Heart left ventricle (tissue), 13 donors: ENCODE measurements around the gene RAB3A.
A peak's percentile ranks its signal among the peaks of the same experiment; 100 is the strongest.

ENCODE experiments used
- CTCF ChIP-seq, 12 donors: fragments of 200-600 bp; sonication (generic) in 4 of 12; IDR thresholded peaks; one replicate each; pipeline versions ENCODE4 v1.5.0 to v1.8.0; 2018 to 2022; ENCODE audit warnings: antibody characterized with exemption in 12 of 12, mild to moderate bottlenecking in 5 of 12
- POLR2A ChIP-seq, 2 donors: fragments of 450-650 bp; IDR thresholded peaks; one replicate each; pipeline ENCODE4 v1.6.1; 2017; ENCODE audit warnings: antibody characterized with exemption in 2 of 2, mild to moderate bottlenecking in 2 of 2, moderate library complexity in 2 of 2
- donor health status: ischemic (EF 13 %, LVEDD 7.1; RV severe dilation, severe dysfunction).
- donor health status: DM: no; HTN: yes; CAD: no.
- donor health status: DM: no; HTN: no; CAD: no.
- donor health status: ischemic (EF 25% LVEDD 6.9; RV normal size, moderate dysfunction).
- donor health status: ischemic (EF 25% LVEDD 5.7; RV mildly dilated, moderate dysfunction).
- donor health status: ischemic (EF 35%, LVEDD 5.7; RV mildly dilated, moderate dysfunction).
- donor health status: nonischemic (EF 11% LVEDD 7.7; RV severe dilation, severe dysfunction).
- donor health status: DM: yes; HTN: yes; CAD: no.
- donor health status: PGD.
- donor health status: ischemic (EF 29% LVEDD 5.4; RV normal size, mild dysfunction).
- donor health status: nonischemic (EF 23%, LVEDD 6.1; RV moderate dilation, normal function).

GRCh38 chr19:18202778-18203407 is 949 bp downstream of the RAB3A start:
- TF ChIP-seq CTCF (IDR thresholded peaks at IDR 0.05) = peak in 8 of 12 donors; percentile 15 to 48 (median 27)
- no peak for TF ChIP-seq POLR2A (IDR thresholded peaks at IDR 0.05)
